GF-D8 (cell line): ENCODE measurements around the gene RAB28.

Experiments used
- DNase-seq: peaks from one replicate; lab custom pipeline; 2025; lab: John Stamatoyannopoulos, UW

RAB28 gene

GRCh38 chr4:13509442-13509841, 25.3 kb upstream of the RAB28 start:
- DNase-seq = no peak

GRCh38 chr4:13504374-13504773, 20.2 kb upstream of the RAB28 start:
- no peak for DNase-seq

- DNase-seq = peak; percentile 79
Measured at GRCh38 chr4:13498469-13498868, 14.3 kb upstream of the RAB28 start.

DNA sequence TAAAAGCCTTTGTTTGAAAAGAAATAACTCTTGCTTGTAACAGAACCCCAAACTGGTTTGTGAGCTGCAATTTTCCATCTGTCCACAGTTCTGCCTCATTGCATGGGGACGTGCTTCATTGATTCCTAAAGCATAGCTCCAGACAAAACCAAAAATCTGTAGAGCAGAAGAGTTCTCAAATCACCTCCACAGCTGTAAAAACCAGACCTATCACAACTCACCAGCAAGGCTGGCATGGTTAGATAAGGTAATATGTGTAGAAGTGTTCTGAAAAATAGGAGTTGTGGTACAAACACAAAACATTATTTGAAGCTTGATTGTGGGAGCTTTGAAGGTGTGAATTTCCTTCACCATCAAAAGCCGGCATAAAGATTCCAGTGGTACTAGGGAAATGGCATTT, 12.5 kb upstream of the RAB28 start:
- DNase-seq = peak; percentile 30

DNA sequence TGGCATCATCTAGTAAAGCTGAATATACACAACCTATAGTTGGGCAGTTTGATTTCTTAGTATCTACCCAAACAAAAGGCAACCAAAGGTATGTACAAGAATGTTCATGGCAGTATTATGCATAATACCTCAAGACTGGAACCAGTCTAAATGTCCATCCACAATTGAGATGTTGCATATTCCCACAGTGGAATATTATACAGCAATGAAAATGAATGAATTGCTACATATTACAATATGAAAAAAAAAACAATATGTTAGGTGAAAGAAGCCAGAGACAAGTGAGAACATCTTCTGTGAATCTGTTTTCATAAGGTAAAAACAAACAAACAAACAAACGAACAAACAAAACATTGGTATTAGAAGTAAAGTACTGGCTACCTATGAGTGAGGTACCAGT, 11.6 kb upstream of the RAB28 start:
- DNase-seq = no peak

GRCh38 chr4:13493793-13494192, 9.7 kb upstream of the RAB28 start:
- DNase-seq = peak; percentile 94

DNA sequence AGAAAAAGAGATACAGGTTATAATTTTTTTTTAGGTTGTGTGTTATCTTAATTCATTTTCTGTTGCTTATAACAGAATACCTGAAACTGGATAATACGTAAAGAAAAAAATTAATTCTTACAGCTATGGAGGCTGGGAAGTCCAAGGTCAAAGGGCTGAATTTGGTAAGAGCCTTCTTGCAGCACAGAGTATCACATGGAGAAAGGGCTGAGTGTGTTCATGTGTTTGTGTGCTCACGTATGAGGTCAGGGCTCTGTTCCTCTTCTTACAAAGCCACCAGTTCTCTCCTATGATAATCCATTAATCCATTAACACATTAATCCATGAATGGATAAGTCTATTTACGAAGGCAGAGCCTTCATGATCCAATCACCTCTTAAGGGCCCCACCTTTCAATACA, 8.6 kb upstream of the RAB28 start:
- peak; percentile 75 for DNase-seq

GRCh38 chr4:13484749-13485221, 645 bp upstream of the RAB28 start:
- DNase-seq = no peak

DNA sequence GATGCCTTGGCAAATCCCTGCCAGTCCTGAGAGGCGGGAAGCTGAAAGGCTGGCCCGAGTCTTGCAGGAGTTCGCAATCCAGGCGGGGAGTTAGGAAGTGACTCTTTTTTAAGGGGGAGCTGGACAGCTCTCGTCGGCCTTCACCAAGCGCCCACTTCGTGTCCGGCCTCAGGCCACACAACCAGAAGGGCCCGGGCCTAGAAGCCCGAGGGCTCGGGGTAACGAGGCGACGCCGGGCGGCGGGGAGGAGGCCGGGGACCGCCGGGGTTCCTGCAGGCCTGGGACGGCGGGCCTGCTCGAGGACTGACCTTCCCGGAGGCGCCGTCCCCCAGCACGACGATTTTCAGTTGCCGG, 395 bp downstream of the RAB28 start:
- no peak for DNase-seq

GRCh38 chr4:13483136-13483767, 888 bp downstream of the RAB28 start:
- DNase-seq = no peak

DNA sequence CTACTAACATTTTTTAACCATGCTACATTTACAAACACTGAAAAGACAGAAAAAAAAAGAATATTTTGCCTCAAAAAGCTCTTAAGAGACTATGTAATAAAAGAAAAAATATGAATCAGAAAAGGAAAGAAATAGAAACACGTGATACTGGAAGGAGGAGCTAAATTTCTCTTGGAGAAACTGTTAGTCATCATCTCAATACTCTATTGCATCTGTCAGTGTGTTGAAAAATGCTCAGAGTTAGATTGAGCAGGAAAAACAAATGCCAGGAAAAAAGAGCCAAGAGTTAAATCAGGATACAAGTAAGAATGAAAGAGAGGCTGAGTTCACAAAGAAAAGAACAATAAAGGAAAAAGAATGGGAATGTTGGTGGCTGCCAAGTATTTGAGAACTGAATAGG, 2.6 kb downstream of the RAB28 start:
- DNase-seq = peak; percentile 31

DNA sequence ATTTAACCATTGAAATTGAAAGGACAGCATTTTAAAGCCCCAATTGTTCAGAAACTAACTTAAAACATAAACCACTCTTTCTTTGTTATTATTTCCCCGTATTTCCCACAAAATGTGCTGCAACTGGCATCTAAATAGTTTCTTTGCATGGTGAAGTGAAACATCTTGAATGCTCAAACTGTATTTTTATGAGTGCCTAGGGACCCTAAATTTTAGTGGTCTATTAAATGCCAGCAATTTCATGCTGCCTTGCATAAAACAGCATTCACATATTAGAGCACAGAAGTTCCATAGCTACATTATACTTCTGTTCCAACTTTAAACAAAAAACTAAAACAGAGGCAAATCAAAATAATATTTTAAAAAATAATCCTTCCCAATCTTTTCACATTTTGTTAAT, 5.4 kb downstream of the RAB28 start:
- DNase-seq = no peak

DNA sequence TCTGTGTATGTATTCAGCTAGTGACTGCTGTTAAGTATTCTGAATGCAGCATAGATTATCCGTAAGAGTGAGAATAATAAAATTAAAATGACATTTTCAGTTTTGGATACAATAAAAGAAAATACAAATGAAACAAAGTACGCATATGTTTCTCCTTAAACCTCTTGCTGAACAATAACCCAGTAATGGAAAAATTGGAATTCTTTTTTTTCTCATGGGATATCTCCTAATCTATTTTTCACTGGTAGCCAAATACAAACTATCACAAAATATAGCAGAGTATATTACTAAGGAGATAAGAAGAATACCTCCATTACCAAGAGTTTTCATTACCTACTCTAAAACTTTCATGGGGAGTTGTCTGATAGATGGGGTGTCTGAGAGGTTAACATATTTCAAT, 6.0 kb downstream of the RAB28 start:
- no peak for DNase-seq

DNA sequence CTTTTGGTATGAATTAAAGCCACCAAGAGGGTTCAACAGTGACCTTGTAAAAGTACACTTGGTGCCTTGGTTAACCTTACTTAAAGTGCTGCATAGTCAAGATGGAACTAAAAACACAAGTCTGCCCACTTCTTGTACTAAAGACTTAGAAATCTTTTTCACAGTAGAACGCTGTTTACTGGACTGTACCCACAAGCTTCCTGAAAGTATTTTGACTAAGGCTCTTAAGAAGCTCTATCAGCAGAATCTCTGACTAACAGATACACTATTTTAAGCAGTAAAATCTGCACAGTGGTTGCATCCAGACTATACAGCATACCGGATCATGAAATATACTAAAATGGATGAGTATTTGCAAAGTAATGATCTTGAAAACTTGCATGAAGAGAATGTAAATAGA, 7.2 kb downstream of the RAB28 start:
- peak; percentile 35 for DNase-seq

- DNase-seq = no peak
Measured at GRCh38 chr4:13476152-13476551, 8.0 kb downstream of the RAB28 start.

GRCh38 chr4:13471400-13471799, 12.7 kb downstream of the RAB28 start:
- no peak for DNase-seq

DNA sequence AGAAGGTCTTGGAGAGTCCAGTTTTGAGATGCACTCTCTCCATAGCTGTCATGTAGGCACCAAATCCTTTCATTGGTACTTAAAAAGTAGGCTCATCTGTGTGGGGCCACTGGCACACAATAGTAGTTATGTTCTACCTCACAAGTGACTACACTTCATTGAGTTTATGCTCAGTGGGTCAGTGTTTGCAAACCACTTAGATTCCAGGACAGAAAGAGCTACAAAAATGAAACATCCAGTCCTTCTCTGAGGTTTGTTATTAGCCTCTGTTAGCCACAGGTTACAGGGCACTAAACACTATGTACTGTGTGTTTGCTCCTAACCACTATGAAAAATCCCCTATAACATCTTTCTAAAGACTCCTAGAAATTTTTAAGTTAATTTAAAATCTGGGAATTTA, 13.8 kb downstream of the RAB28 start:
- DNase-seq = no peak

DNA sequence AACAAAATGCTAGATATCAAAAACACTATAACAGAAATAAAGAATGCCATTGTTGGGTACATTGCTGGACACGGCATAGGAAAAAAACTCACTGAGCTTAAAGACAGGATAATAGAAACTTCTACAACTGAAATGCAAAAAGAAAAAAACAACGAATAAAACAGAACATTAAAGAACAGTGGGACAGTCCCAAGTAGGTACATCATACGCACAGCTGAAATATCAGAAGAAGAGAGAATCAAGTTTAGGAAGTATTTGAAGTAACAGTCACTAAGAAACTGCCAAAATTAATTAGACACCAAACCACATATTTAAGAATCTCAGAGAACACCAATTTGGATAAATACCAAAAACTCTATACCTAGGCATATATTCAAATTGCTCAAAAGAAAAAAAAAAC, 19.2 kb downstream of the RAB28 start:
- DNase-seq = no peak

DNA sequence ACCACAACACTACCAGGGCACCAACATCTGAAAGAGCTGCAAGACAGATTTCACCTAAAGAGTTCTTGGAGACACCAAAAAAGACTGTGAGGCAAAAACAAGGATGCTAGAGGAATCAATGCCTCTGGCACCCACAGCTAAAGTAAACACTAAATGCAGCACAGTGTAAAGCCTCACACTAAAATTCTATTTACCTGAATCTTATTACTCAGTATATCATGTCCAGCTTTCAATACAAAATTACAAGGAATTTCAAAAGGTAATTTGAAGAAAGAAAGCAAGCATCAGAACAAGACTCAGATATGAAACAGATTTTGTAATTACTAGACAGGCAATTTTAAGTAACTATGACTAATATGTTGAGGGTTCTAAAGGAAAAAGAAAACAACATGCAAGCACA, 19.6 kb downstream of the RAB28 start:
- no peak for DNase-seq

DNA sequence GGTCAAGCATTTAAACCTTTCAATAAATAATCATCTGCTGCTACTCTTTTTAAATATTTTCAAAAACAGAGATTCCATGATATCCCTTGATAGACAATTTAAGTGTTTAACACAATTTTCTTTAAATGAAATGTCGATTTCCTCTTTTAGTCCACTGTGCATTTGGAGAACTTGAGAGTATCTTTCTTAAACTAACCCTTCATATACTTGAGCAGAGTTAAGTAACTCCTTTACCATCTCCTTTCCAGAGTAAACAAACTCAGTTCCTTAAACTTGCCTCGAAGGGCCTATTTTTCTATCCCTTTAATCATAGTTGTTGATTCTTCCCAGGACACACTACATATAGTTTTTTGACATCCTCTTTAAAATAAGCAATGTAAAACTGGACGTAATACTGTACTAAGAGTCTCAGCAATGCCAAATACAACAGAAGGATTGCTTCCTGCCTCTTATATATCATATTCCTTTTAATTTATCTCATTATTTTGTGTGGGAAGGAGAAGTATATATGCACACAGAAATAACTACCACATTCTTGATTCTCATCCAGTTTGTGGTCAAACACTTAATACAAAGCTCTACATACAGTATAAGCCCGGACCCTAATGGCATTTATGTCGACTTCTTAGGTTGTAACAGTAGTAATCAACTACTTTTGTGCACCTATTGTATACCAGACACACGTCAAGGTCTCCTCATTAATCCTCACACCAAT, 22.8 kb downstream of the RAB28 start:
- DNase-seq = no peak

- DNase-seq = no peak
Measured at GRCh38 chr4:13455411-13455810, 28.7 kb downstream of the RAB28 start.

DNA sequence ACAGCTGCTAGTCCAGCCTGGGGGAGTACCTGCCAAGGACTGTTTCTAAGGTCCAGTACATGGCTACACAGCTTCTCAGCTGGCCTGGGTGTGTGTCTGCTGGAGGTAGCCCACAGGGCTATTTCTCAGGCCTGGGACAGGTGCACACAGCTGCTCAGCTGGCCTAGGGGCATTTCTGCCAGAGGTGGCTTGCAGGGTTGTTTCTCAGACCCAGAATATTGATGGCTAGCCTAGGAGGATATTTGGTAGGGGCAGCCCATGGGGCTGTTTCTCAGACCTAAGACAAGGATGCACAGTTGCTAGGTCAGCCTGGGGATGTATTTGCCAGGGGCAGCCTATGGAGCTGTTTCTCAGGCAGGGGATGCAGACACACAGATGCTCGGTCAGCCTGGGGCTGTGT, 29.4 kb downstream of the RAB28 start:
- no peak for DNase-seq

GRCh38 chr4:13452927-13453579, 31.1 kb downstream of the RAB28 start:
- DNase-seq = no peak

DNA sequence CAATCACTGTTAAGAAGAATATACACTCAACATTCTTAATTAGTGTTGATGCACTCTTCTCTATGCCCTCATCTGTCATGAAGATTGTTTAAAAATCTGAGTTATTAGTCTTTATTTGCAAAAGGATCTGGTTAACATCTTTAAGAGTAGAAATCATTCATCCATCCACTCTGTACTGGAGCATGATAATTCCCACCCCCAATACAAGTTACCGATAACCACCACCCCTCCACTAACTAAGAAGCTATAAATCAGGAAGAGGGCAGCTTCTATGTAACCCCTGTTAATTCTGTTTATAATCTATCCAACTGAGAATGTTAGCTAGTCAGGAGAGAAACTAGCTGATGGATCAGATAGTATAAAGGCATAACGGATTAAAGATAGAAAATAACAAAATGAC, 34.5 kb downstream of the RAB28 start:
- no peak for DNase-seq
